ENCODE data around the gene VGLL4. TPM values are rescaled to one million over a fixed set of nuclear protein-coding genes. Genes with fewer than 3 reads are reported as not detected.

Gene VGLL4
- polyA plus RNA-seq, 1 donor = 49.6 TPM

DNA sequence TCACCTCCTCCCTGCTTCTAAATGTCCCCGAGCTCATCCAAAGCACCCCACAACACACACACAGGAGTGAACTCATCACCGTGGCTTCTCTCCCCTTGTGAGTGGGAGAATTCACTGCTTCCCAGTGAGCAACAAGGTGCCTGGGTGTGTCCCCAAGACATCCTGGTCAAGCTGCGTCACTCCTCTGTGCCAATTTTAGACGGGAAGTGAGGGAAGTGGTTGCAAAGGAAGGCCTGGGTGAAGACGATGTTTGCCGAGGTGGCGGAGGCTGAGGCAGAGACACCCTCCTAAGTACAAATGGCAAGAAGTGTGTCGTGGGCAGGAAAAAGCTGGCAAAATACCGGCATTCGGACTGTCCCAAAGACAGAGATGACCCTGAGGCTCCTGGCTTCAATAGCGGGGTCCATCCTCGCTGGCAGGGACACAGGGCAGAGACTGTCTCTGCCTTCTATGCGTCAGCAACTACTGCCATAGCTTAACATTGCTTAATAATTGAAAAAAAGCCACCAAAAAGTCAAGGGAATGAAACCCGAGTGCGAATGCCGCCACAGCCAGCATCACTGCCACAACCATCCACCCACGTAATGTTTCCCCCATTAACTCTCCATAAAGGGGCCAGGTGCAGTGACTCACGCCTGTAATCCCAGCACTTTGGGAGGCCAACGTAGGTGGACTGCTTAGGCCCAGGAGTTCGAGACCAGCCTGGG lies 72.8 kb downstream of the VGLL4 start:
- no peaks in the 10 kb centered on the region for H3K27me3 ChIP-seq (ENCODE audit: control insufficient read depth, insufficient read depth, low read length)
- 100% methylated on average over 2 of the region's 20 CpGs for WGBS (ENCODE audit: insufficient coverage, low lambda C conversion rate)
- peaks cover 2% of the 10 kb centered on the region for H3K4me1 ChIP-seq (ENCODE audit: control insufficient read depth, insufficient read depth, low read length)
- H3K36me3 ChIP-seq (ENCODE audit: control insufficient read depth, insufficient read depth, low read length) = peaks cover 56% of the 10 kb centered on the region
- DNase-seq = no peak
- H3K4me3 ChIP-seq (ENCODE audit: low read length) = no peak overlapping the region
- no peak overlapping the region for H3K27ac ChIP-seq (ENCODE audit: low read length)
- H3K9me3 ChIP-seq (ENCODE audit: control insufficient read depth, low read depth, low read length) = no peaks in the 10 kb centered on the region

DNA sequence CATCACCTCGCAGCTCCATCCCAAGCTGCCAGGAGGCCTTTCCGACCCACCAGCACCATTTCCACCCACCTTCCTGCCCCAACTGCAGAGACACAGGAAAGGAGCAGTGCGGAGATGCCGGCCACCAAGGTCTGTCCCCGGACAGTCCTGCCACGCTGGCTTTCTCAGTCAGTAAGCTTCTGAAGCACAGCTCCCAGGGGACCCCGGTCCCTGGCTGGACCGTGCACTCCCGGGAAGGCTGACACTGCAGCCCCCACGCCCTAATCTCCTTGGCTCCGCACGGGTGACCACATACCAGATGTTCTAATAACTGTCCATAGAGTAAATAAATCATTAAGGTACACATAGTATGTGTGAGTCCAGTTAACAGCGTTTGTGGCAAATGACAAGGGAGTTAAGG lies 73.5 kb downstream of the VGLL4 start:
- H3K4me3 ChIP-seq (ENCODE audit: low read length) = no peak overlapping the region
- H3K27me3 ChIP-seq (ENCODE audit: control insufficient read depth, insufficient read depth, low read length) = no peaks in the 10 kb centered on the region
- H3K27ac ChIP-seq (ENCODE audit: low read length) = no peak overlapping the region
- peaks cover 57% of the 10 kb centered on the region for H3K36me3 ChIP-seq (ENCODE audit: control insufficient read depth, insufficient read depth, low read length)
- H3K9me3 ChIP-seq (ENCODE audit: control insufficient read depth, low read depth, low read length) = no peaks in the 10 kb centered on the region
- DNase-seq = no peak
- 40% methylated on average over 1 of the region's 13 CpGs for WGBS (ENCODE audit: insufficient coverage, low lambda C conversion rate)
- H3K4me1 ChIP-seq (ENCODE audit: control insufficient read depth, insufficient read depth, low read length) = peaks cover 2% of the 10 kb centered on the region

DNA sequence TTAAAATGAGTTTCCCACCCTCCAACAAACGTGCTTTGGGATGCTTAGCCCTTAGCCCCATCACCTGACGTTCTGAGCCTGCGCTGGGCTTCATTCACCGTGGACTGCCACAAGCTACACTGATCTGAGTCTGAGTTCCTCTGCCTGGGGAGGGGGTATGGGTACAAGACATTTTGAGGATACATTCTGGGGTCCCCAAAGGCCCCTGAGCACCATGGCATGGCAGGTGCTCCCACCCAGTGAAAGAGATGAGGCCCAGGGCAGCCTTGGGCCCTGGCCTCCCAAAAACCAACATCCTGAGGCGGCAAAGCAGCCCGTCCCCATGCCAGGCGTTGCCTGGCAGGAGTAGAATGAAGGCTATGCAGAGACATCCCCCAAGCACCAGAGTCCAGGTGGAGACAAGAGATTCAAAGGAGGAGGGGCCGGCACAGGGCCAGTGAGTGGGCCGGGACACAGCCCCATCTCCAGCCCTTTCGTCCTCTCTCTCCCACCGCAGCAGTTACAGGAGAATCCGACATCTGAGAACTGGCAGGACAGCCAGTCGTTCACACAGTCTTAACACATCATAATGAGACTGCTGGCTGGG lies 74.5 kb downstream of the VGLL4 start:
- no CpG with 5 or more reads among the region's 13 CpGs for WGBS (ENCODE audit: insufficient coverage, low lambda C conversion rate)
- Histone ChIP-seq H3K9me3 (ENCODE audit: control insufficient read depth, low read depth, low read length) (no peaks in the 10 kb centered on the region), H3K4me3 (ENCODE audit: low read length) (no peak overlapping the region), H3K4me1 (ENCODE audit: control insufficient read depth, insufficient read depth, low read length) (peaks cover 2% of the 10 kb centered on the region), H3K27ac (ENCODE audit: low read length) (peak overlapping the region; percentile 32), H3K27me3 (ENCODE audit: control insufficient read depth, insufficient read depth, low read length) (no peaks in the 10 kb centered on the region), H3K36me3 (ENCODE audit: control insufficient read depth, insufficient read depth, low read length) (peaks cover 59% of the 10 kb centered on the region)
- DNase-seq = no peak

DNA sequence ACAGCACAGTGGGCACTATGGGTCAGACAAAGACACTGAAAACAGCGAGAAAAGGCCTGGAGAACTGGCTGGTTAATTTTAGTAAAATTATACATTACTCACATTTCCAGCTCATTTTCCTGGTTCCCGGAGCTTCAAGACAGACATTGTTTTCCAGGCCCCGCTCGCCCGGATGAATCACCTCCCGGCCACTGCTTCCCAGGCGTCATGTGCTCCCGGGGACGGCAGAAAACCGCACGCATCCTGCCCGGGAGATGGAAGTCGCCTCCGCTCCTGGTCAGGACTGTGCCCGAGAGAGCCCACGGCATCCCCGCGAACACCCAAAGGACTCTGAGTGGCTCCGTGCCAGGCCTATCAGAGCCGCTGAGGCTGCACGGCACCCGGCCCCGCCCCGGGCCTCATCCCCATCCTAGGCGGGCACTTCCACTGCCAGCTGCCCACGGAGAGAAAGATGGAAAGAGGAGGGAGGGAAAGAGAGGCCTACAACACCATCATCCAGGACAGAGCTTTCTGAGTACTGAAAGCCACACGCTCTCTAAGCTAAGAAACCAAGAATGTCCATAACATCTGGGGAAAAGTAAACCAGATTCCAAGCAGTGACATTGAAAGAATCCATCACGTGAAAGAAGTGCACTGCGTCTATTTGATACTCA lies 75.1 kb downstream of the VGLL4 start:
- peak; percentile 14 to 23 for DNase-seq
- H3K36me3 ChIP-seq (ENCODE audit: control insufficient read depth, insufficient read depth, low read length) = peaks cover 61% of the 10 kb centered on the region
- peaks cover 2% of the 10 kb centered on the region for H3K4me1 ChIP-seq (ENCODE audit: control insufficient read depth, insufficient read depth, low read length)
- WGBS (ENCODE audit: insufficient coverage, low lambda C conversion rate) = no CpG with 5 or more reads among the region's 29 CpGs
- peak overlapping the region; percentile 20 for H3K27ac ChIP-seq (ENCODE audit: low read length)
- no peaks in the 10 kb centered on the region for H3K9me3 ChIP-seq (ENCODE audit: control insufficient read depth, low read depth, low read length)
- no peak overlapping the region for H3K4me3 ChIP-seq (ENCODE audit: low read length)
- H3K27me3 ChIP-seq (ENCODE audit: control insufficient read depth, insufficient read depth, low read length) = no peaks in the 10 kb centered on the region

DNA sequence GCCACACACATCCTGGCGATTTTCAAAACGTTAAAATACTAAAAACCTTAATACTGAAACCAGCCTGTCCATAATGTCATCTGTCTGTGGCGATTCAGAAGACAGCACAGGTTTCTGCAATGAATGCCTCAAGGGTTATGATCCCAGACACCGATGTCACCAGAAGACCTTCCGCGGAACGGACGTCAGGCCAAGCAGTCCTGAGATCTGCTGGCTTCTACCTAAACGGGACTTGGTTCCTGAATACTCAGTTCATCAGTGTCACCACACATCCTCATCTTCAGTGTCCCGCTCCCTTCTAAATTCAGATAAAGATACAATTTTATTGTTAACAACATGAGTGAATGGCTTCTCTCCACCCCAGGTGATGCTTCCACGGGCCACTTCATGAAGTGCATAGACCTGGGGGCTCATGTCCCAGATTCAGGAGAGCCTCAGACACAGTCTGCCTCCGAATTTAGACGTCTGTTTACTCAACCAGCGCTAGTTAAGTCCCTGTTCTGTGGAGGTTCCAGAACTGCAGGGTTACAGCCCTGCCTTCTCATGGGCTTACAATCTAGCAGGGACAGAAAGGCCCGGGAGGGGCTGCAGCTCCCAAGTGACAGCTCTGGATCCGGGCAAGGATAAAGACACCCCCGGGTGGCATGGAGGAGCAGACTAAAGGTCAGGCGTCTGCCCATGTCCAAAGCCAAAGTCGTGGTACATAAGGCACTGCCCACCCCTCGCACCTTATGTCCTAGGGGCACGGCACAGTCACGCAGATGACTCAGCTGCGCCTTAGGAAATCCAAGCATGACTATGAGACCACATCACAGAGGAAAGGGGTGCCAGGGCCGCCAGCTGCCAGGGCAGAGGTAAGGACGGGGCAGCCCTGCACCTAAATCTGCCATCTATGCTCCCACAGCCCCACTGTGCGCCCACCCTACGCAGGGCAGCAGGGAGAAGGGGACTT lies 75.9 kb downstream of the VGLL4 start:
- 100% methylated on average over 1 of the region's 27 CpGs for WGBS (ENCODE audit: insufficient coverage, low lambda C conversion rate)
- Histone ChIP-seq H3K4me1 (ENCODE audit: control insufficient read depth, insufficient read depth, low read length) (peaks cover 2% of the 10 kb centered on the region), H3K27ac (ENCODE audit: low read length) (peak overlapping the region; percentile 20), H3K9me3 (ENCODE audit: control insufficient read depth, low read depth, low read length) (no peaks in the 10 kb centered on the region), H3K36me3 (ENCODE audit: control insufficient read depth, insufficient read depth, low read length) (peaks cover 68% of the 10 kb centered on the region), H3K27me3 (ENCODE audit: control insufficient read depth, insufficient read depth, low read length) (no peaks in the 10 kb centered on the region), H3K4me3 (ENCODE audit: low read length) (no peak overlapping the region)
- no peak for DNase-seq

DNA sequence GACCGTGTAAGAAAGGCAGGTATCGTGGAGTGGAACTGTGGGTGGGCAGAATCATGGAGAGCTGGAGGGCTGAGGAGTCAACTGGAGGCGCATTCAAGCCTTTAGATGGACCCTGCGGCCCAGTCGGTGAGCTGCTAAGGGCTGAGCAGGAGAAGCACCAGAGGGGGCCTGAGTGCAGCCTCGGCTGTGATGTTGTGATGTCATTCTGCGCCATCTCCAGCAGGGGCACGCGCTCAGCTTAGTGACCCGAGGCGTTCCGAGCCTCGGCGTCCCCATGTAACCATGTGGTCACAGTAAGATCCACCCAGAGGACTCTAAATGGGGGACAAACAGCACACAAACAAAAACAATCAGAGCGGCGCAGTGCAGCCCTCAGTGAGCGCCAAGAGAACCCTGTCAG lies 76.8 kb downstream of the VGLL4 start:
- DNase-seq = no peak
- Histone ChIP-seq H3K4me3 (ENCODE audit: low read length) (no peak overlapping the region), H3K4me1 (ENCODE audit: control insufficient read depth, insufficient read depth, low read length) (peaks cover 2% of the 10 kb centered on the region), H3K9me3 (ENCODE audit: control insufficient read depth, low read depth, low read length) (no peaks in the 10 kb centered on the region), H3K27ac (ENCODE audit: low read length) (no peak overlapping the region), H3K36me3 (ENCODE audit: control insufficient read depth, insufficient read depth, low read length) (peaks cover 73% of the 10 kb centered on the region), H3K27me3 (ENCODE audit: control insufficient read depth, insufficient read depth, low read length) (no peaks in the 10 kb centered on the region)
- no CpG with 5 or more reads among the region's 17 CpGs for WGBS (ENCODE audit: insufficient coverage, low lambda C conversion rate)

DNA sequence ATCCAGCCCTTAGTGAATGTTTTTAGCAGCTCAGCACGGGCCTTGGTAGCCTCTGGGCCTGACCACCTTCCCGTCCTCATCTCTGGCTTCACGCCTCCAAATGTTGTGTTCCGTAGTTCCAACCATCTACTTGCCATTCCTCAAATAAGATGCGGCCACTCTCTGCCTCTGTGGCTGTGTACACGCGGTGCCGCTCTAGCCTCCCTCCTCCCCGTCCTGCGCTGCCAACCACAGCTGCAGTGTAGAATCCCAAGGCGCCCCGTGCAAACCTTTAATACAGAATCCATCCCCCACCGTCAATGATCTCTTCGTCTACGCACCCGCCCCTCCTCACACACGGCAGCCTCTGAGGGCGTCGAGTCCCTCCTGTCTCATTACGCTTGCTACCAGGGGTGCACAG lies 77.2 kb downstream of the VGLL4 start:
- H3K27ac ChIP-seq (ENCODE audit: low read length) = no peak overlapping the region
- H3K9me3 ChIP-seq (ENCODE audit: control insufficient read depth, low read depth, low read length) = no peaks in the 10 kb centered on the region
- peaks cover 73% of the 10 kb centered on the region for H3K36me3 ChIP-seq (ENCODE audit: control insufficient read depth, insufficient read depth, low read length)
- no peak overlapping the region for H3K4me3 ChIP-seq (ENCODE audit: low read length)
- H3K4me1 ChIP-seq (ENCODE audit: control insufficient read depth, insufficient read depth, low read length) = peaks cover 2% of the 10 kb centered on the region
- H3K27me3 ChIP-seq (ENCODE audit: control insufficient read depth, insufficient read depth, low read length) = no peaks in the 10 kb centered on the region
- no peak for DNase-seq
- 95% methylated on average over 4 of the region's 20 CpGs for WGBS (ENCODE audit: insufficient coverage, low lambda C conversion rate)

DNA sequence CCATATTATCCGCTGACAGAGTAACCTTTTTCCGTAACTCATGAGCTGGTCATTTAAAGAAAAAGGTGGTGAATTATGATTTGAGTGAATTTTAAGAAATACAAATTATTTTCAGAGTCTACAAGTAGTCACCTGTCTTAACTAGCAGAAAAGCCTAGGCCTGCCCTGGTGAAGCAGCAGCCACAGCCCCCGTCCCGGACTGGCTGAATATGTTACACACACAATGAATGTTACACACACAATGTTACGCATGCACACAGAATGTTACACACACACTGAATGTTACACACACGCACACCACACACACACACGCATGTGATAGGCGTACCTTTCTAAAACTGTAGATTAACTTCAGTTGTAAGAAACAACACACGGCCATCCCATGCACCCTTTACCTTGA lies 77.8 kb downstream of the VGLL4 start:
- Histone ChIP-seq H3K4me1 (ENCODE audit: control insufficient read depth, insufficient read depth, low read length) (peaks cover 2% of the 10 kb centered on the region), H3K36me3 (ENCODE audit: control insufficient read depth, insufficient read depth, low read length) (peaks cover 74% of the 10 kb centered on the region)
- WGBS (ENCODE audit: insufficient coverage, low lambda C conversion rate) = 100% methylated on average over 1 of the region's 9 CpGs

DNA sequence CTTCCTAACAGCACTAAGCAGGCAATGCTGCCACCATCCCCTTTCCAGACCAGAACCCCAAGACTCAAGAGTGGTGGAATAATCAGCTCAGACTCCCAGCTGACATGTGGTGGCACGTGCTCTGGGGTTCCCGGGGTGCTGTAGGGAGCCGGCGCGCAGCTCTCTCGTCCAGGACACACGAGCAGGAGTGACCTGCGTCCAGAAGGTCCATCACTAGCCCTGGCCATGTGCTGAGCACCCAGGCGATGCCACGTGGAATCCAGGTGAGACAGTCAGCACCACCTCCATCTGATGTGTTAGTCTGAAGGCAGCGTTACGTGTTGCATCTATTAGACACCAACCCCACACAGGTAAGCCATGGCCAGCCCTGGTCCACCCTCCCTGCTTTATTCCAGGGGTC lies 78.2 kb downstream of the VGLL4 start:
- no peaks in the 10 kb centered on the region for H3K27me3 ChIP-seq (ENCODE audit: control insufficient read depth, insufficient read depth, low read length)
- no peak overlapping the region for H3K27ac ChIP-seq (ENCODE audit: low read length)
- peaks cover 2% of the 10 kb centered on the region for H3K4me1 ChIP-seq (ENCODE audit: control insufficient read depth, insufficient read depth, low read length)
- peaks cover 76% of the 10 kb centered on the region for H3K36me3 ChIP-seq (ENCODE audit: control insufficient read depth, insufficient read depth, low read length)
- no peaks in the 10 kb centered on the region for H3K9me3 ChIP-seq (ENCODE audit: control insufficient read depth, low read depth, low read length)
- no peak overlapping the region for H3K4me3 ChIP-seq (ENCODE audit: low read length)
- no peak for DNase-seq
- no CpG with 5 or more reads among the region's 12 CpGs for WGBS (ENCODE audit: insufficient coverage, low lambda C conversion rate)

More for the DNA sequence above, 77.8 kb downstream of the VGLL4 start:
- Histone ChIP-seq H3K9me3 (ENCODE audit: control insufficient read depth, low read depth, low read length) (no peaks in the 10 kb centered on the region), H3K4me3 (ENCODE audit: low read length) (no peak overlapping the region), H3K27me3 (ENCODE audit: control insufficient read depth, insufficient read depth, low read length) (no peaks in the 10 kb centered on the region), H3K27ac (ENCODE audit: low read length) (no peak overlapping the region)
- DNase-seq = no peak

DNA sequence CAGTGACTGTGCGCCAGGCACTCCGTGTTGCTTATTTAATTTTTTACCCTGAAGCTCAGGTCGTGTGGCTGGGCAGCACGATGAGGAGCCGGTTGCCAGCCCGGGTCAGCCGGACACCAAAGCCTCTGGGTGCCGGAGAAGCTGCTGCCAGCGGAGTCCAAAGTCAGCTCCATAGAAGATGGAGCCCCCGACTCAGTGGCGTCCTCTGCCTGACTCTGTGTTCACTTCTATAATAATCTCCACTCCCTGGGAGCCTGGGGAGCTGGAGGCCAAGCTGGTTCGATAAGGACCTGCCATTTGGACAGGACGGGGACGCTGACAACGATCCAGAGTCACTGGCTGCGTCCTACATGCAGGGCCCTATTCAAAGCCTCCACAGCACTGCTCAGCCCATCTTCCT lies 78.6 kb downstream of the VGLL4 start:
- Histone ChIP-seq H3K4me1 (ENCODE audit: control insufficient read depth, insufficient read depth, low read length) (peaks cover 2% of the 10 kb centered on the region), H3K36me3 (ENCODE audit: control insufficient read depth, insufficient read depth, low read length) (peaks cover 76% of the 10 kb centered on the region), H3K27me3 (ENCODE audit: control insufficient read depth, insufficient read depth, low read length) (no peaks in the 10 kb centered on the region), H3K9me3 (ENCODE audit: control insufficient read depth, low read depth, low read length) (no peaks in the 10 kb centered on the region), H3K4me3 (ENCODE audit: low read length) (no peak overlapping the region), H3K27ac (ENCODE audit: low read length) (no peak overlapping the region)
- DNase-seq = no peak
- no CpG with 5 or more reads among the region's 16 CpGs for WGBS (ENCODE audit: insufficient coverage, low lambda C conversion rate)
